Measurements from ENCODE around the gene LIPA. TPM values are rescaled to one million over a fixed set of nuclear protein-coding genes. Genes with fewer than 3 reads are reported as not detected.

Gene LIPA
- total and polyA plus RNA-seq, 8 donors: 4.7 to 52.6 (median 17.6) TPM

DNA sequence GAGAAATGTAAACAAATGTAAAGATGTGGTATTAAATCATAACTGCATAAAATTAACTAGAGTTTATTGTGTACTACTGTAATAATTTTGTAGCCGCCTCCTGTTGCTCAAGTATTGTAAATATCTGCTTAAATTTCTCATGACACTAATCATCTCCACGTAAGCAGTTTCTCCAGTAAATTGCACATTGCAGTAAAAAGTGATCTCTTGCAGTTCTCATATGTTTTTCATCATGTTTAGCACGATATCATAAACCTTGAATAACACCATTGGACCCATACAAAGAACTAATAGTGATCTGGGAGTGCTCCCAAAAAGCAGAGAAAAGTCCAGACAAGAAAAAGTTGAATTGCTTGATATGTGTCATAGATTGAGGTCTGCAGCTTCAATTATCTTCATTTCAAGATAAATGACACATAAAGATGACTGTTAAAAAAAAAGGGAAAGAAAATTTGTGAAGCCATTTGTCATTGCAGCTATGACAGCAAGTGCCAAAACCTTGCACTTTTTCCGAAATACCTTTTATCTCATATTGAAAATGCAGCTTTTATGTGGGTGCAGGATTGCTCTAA lies 15.3 kb downstream of the LIPA start:
- Histone ChIP-seq H3K4me1 (no peaks in the 10 kb centered on the region), H3K27ac (no peak overlapping the region), H3K9me3 (no peaks in the 10 kb centered on the region), H3K4me3 (no peak overlapping the region), H3K27me3 (no peaks in the 10 kb centered on the region), H3K36me3 (no peaks in the 10 kb centered on the region)
- 87 to 94% methylated on average over 4 of the region's 4 CpGs for WGBS, 2 donors
- no peak for FAIRE-seq
- TF ChIP-seq, protein P1, sequence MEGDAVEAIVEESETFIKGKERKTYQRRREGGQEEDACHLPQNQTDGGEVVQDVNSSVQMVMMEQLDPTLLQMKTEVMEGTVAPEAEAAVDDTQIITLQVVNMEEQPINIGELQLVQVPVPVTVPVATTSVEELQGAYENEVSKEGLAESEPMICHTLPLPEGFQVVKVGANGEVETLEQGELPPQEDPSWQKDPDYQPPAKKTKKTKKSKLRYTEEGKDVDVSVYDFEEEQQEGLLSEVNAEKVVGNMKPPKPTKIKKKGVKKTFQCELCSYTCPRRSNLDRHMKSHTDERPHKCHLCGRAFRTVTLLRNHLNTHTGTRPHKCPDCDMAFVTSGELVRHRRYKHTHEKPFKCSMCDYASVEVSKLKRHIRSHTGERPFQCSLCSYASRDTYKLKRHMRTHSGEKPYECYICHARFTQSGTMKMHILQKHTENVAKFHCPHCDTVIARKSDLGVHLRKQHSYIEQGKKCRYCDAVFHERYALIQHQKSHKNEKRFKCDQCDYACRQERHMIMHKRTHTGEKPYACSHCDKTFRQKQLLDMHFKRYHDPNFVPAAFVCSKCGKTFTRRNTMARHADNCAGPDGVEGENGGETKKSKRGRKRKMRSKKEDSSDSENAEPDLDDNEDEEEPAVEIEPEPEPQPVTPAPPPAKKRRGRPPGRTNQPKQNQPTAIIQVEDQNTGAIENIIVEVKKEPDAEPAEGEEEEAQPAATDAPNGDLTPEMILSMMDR (IDR thresholded peaks at IDR 0.05): no peak
- no peak for ATAC-seq
- intact Hi-C loops (cut with DNase I): no loop called here
- no peak for DNase-seq

DNA sequence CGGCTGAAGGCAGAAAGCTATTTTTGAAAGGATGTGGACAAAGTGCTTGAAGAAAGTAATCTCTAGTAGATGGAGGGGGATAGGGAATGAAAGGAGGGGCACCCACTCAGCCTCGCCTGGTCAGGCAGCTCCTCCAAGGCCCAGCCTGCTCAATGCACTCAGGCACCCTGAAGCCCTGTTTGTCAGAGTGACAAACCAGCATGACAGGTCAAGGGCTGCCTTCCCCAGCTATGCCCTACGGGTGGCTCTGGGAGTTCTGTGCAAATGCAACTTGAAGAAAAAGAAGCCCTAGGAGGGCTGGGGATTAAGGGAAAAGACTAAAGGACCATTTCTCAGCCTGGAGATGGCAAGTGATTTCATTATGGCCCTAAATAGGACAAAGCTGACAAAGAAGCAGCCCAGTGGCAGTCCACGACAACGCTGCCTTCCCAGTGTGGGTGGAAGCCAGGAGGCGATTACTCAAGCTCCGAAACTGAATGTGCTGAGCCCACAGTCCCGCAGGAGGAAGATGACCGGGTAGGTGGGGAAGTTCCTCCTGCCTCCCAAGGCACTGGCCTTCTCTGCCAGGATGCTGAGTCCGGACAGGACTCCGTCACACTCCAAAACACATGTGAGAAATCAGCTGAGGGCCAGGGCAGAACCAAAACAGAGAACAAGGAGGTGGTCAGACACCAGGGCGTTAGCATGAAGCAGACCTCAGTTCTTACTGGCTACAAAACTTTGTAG lies 16.3 kb downstream of the LIPA start:
- Histone ChIP-seq H3K4me1 (no peaks in the 10 kb centered on the region), H3K36me3 (no peaks in the 10 kb centered on the region), H3K9me3 (no peaks in the 10 kb centered on the region), H3K27me3 (no peaks in the 10 kb centered on the region), H3K27ac (no peak overlapping the region), H3K4me3 (no peak overlapping the region)
- FAIRE-seq: no peak
- TF ChIP-seq, protein P1 (IDR thresholded peaks at IDR 0.05): no peak
- WGBS, 2 donors: 89 to 92% methylated on average over 12 of the region's 12 CpGs
- ATAC-seq: peak in 3 of 4 donors; percentile 35 to 83 (median 83)
- DNase-seq: peak in 1 of 6 donors; percentile 64
- intact Hi-C loops (cut with DNase I): no loop called here

DNA sequence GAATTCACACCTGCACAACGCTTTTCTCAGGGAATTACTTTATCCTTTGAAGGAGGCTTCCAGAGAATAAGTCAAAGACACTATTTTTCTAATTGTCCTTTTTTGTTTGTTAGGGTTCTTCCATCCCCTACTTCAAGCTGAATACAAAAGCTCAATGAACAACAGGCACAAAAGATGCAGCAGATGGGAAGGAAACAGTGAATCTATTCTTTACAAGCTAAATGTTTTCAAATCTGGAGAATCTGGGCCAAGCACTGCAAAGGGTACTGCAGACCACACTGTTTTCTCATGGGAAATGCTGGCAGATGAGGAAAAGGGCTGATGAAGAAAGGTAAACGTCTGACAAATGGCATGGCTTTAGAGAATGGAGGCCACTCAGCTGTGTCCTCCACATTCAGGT lies 18.5 kb downstream of the LIPA start:
- intact Hi-C loops (cut with DNase I): no loop called here
- TF ChIP-seq, protein P1 (IDR thresholded peaks at IDR 0.05): no peak
- H3K4me3 ChIP-seq: no peak overlapping the region
- H3K36me3 ChIP-seq: no peaks in the 10 kb centered on the region
- 66 to 76% methylated on average over 2 of the region's 2 CpGs for WGBS, 2 donors
- H3K4me1 ChIP-seq: no peaks in the 10 kb centered on the region
- ATAC-seq (no peak), FAIRE-seq (no peak), DNase-seq (no peak)
- no peaks in the 10 kb centered on the region for H3K9me3 ChIP-seq
- H3K27me3 ChIP-seq: no peaks in the 10 kb centered on the region
- no peak overlapping the region for H3K27ac ChIP-seq

DNA sequence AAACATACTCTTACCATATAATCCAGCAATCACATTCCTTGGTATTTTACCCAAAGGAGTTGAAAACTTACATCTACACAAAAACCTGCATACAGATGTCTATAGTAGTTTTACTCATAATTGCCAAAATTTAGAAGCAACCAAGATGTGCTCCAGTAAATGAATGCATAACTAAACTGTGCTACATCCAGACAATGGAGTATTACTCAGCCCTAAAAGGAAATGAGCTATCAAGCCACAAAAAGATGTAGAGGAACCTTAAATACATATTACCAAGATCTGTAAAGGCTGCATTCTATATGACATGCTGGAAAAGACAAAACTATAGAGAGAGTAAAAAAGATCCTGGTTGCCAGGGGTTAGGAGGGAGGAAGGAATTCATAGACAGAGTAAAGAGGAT lies 22.6 kb downstream of the LIPA start:
- DNase-seq (no peak), ATAC-seq (no peak), FAIRE-seq (no peak)
- Histone ChIP-seq H3K27ac (no peak overlapping the region), H3K36me3 (no peaks in the 10 kb centered on the region), H3K4me1 (no peaks in the 10 kb centered on the region), H3K9me3 (no peaks in the 10 kb centered on the region), H3K4me3 (no peak overlapping the region), H3K27me3 (no peaks in the 10 kb centered on the region)
- intact Hi-C loops (cut with DNase I): no loop called here
- TF ChIP-seq, protein P1 (IDR thresholded peaks at IDR 0.05): no peak

DNA sequence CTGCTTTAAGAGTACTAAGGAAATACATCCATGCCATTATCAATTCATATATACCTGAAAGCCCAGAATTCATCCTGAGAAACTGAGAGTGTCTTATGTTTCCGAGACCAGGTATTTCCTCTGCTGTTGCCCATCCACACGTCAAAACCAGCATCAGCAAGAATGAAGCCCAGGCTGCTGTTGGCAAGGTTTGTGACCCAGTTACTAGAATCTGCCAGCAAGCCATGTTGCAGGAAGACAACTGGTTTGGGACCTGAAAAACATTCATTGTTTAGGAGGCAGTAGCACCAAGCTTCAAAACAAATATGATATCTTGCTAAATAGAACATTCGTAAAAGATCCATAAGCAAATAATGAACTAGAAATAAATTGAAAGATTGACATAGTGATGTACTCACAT lies 23.4 kb downstream of the LIPA start:
- Histone ChIP-seq H3K36me3 (no peaks in the 10 kb centered on the region), H3K27ac (no peak overlapping the region), H3K9me3 (no peaks in the 10 kb centered on the region), H3K4me1 (no peaks in the 10 kb centered on the region), H3K4me3 (no peak overlapping the region), H3K27me3 (no peaks in the 10 kb centered on the region)
- ATAC-seq: no peak
- FAIRE-seq: no peak
- intact Hi-C loops (cut with DNase I): no loop called here
- 94 to 98% methylated on average over 3 of the region's 3 CpGs for WGBS, 2 donors
- TF ChIP-seq, protein P1 (IDR thresholded peaks at IDR 0.05): no peak
- no peak for DNase-seq
